ENCODE results near the gene UBXN1.

GRCh38 chr11:62632492-62632891 lies 46.4 kb downstream of the UBXN1 start:
- TF ChIP-seq POLR2A (IDR thresholded peaks at IDR 0.05; ENCODE audit: low read depth, low read length): no peak
- TF ChIP-seq POLR2AphosphoS5 (IDR thresholded peaks at IDR 0.05; ENCODE audit: low read depth, low read length): no peak
